GM12878 (cell line): ENCODE results near the gene BCL2L12. TPM values are rescaled to one million over a fixed set of nuclear protein-coding genes. Genes with fewer than 3 reads are reported as not detected.

ENCODE experiments used
- ATAC-seq: fragments of 200-7000 bp; cut with Tn5 transposase; 3 replicates; pipeline ENCODE4 v1.9.1; 2020; ENCODE audit warnings: mild to moderate bottlenecking, moderate library complexity
- BruUV-seq: library from RNA; stranded (reverse); fragments of 400-500 nt; replicated peaks from 2 replicates; lab custom pipeline; 2021; lab: Mats Ljungman, UMichigan
- CTCF ChIA-PET: fragments of 300-600 bp; sonication (Branson Sonifier 250); formaldehyde crosslinking; extraction: SDS; loops from one replicate; lab custom pipeline; 2021; ENCODE audit warnings: inconsistent platforms; lab: Yijun Ruan, JAX
- POLR2A ChIA-PET: fragments of 350-600 bp; formaldehyde crosslinking; extraction: SDS; loops from one replicate; lab custom pipeline; 2021; ENCODE audit warnings: inconsistent platforms; lab: Charles Lee
- RAD21 ChIA-PET: fragments of 300-600 bp; sonication (Branson Sonifier 250); formaldehyde crosslinking; loops from one replicate; lab custom pipeline; 2023; ENCODE audit warnings: antibody characterized with exemption; ENCODE audit not compliant: unreplicated experiment; lab: Charles Lee
- SMC1A ChIA-PET: fragments of 300-600 bp; sonication (Branson Sonifier 250); formaldehyde crosslinking; loops from one replicate; lab custom pipeline; 2023; ENCODE audit not compliant: unreplicated experiment, uncharacterized antibody; lab: Charles Lee
- DNase-seq: peaks from one replicate; pipeline ENCODE4 v3.0.0-alpha.2; 2011; ENCODE audit warnings: low read depth, low spot score
- FAIRE-seq: peaks from 3 replicates; lab custom pipeline; 2011; peaks lifted over from hg19 to GRCh38; lab: Jason Lieb, UNC
- H2AFZ ChIP-seq: 2 replicates; pipeline ENCODE4 v1.6.0; 2011; ENCODE audit warnings: low read depth, low read length, control low read depth; ENCODE audit not compliant: control insufficient read depth
- H3K27ac ChIP-seq: 2 replicates; pipeline ENCODE4 v1.5.1; 2011; ENCODE audit warnings: control low read depth; ENCODE audit not compliant: control insufficient read depth, insufficient read depth
- H3K27me3 ChIP-seq, 2 experiments: replicated peaks in 1 of 2; 2 replicates each; pipeline versions ENCODE4 v1.6.0 to v1.6.1; 2011; ENCODE audit warnings: low read length in 1 of 2; ENCODE audit not compliant: control insufficient read depth in 2 of 2, insufficient read depth in 2 of 2
- H3K36me3 ChIP-seq, 2 experiments: 2 replicates each; pipeline ENCODE4 v1.5.1; 2011; ENCODE audit warnings: low read length in 1 of 2; ENCODE audit not compliant: control insufficient read depth in 2 of 2, insufficient read depth in 2 of 2
- H3K4me1 ChIP-seq: 2 replicates; pipeline ENCODE4 v1.6.1; 2011; ENCODE audit warnings: mild to moderate bottlenecking, low read length, moderate library complexity, mixed read lengths; ENCODE audit not compliant: control insufficient read depth, insufficient read depth
- H3K4me2 ChIP-seq: 2 replicates; pipeline ENCODE4 v1.6.0; 2011; ENCODE audit warnings: control low read depth; ENCODE audit not compliant: control insufficient read depth, insufficient read depth
- H3K4me3 ChIP-seq: fragments of 200-600 bp; sonication (generic); 2 replicates; pipeline ENCODE4 v1.5.1; 2016
- H3K79me2 ChIP-seq: 2 replicates; pipeline ENCODE4 v1.6.0; 2011; ENCODE audit warnings: low read length; ENCODE audit not compliant: control insufficient read depth, insufficient read depth
- H3K9ac ChIP-seq: 2 replicates; pipeline ENCODE4 v1.8.0; 2011; ENCODE audit warnings: low read length, control low read depth, mixed read lengths; ENCODE audit not compliant: control insufficient read depth, insufficient read depth
- H3K9me3 ChIP-seq: replicated peaks from 3 replicates; pipeline ENCODE4 v1.5.1; 2011; ENCODE audit warnings: mild to moderate bottlenecking, low read length; ENCODE audit not compliant: control insufficient read depth, insufficient read depth
- H4K20me1 ChIP-seq: 2 replicates; pipeline ENCODE4 v1.6.0; 2011; ENCODE audit not compliant: control insufficient read depth, insufficient read depth
- BACH1 ChIP-seq: fragments of 450-650 bp; IDR thresholded peaks from 2 replicates; pipeline ENCODE4 v1.6.1; 2017; ENCODE audit warnings: mild to moderate bottlenecking, borderline replicate concordance
- BCL11A ChIP-seq: IDR thresholded peaks from 2 replicates; pipeline ENCODE4 v1.6.1; 2011; ENCODE audit warnings: low read depth, low read length
- GATAD2B ChIP-seq: fragments of 450-650 bp; conservative IDR thresholded peaks from 2 replicates; pipeline ENCODE4 v1.6.1; 2017; ENCODE audit warnings: low read depth, mild to moderate bottlenecking, moderate library complexity
- IKZF1 ChIP-seq: fragments of 450-650 bp; conservative IDR thresholded peaks from 2 replicates; pipeline ENCODE4 v1.6.1; 2017; ENCODE audit warnings: antibody characterized with exemption, mild to moderate bottlenecking
- POLR2AphosphoS2 ChIP-seq: IDR thresholded peaks from 2 replicates; pipeline ENCODE4 v1.6.1; 2011; ENCODE audit warnings: low read depth, mild to moderate bottlenecking, low read length, improper control_type of control experiment, moderate library complexity
- WGBS: methylation state at CpG from one replicate; pipeline ENCODE4 v1.1.6; 2016; ENCODE audit warnings: low lambda C conversion rate; ENCODE audit not compliant: insufficient replicate concordance, insufficient coverage; ENCODE audit errors: missing lambda C conversion rate; 5-methylcytosine and 5-hydroxymethylcytosine counted together
- in situ Hi-C: fragments of 300-500 bp; cut with MboI; formaldehyde crosslinking; loops from 9 replicates; pipeline ENCODE4 v1.14.3; 2018; ENCODE audit warnings: mixed read lengths
- intact Hi-C: fragments of 100-400 bp; cut with micrococcal nuclease; formaldehyde crosslinking; loops from one replicate; pipeline ENCODE4 v1.14.2; 2022; ENCODE audit not compliant: unreplicated experiment
- polyA plus RNA-seq, 11 experiments: library from polyadenylated mRNA; depleted of rRNA in 4 of 11; unstranded in 6 of 11; stranded (reverse) in 5 of 11; fragments of >200 nt; fragmentation: Nextera tagmentation in 4 of 11; fragmentation: Illumina TruSeq in 1 of 11; extraction: Ambion mirVana in 4 of 11; extraction: Trizol in 1 of 11; gene quantifications; 1 replicate in 1 of 11; 2 replicates in 10 of 11; pipeline versions ENCODE4 v1.2.1 to v1.2.3, GENCODE V29; 2011 to 2016; ENCODE audit warnings: inconsistent platforms in 2 of 11, missing spikeins in 2 of 11, low read depth in 1 of 11
- total RNA-seq, 4 experiments: library from RNA; depleted of rRNA in 3 of 4; stranded (reverse); fragments of >200 nt in 3 of 4; fragmentation: Illumina TruSeq in 1 of 4; extraction: Trizol in 1 of 4; gene quantifications; 2 replicates each; pipeline versions ENCODE4 v1.2.1 to v1.2.3, GENCODE V29; 2013 to 2021

The BCL2L12 gene
- total and polyA plus RNA-seq, 10 of the 15 experiments (the other 5 are each of a cell fraction or from before 2014, with no cell fraction given), result 1.8 to 143 (median 50.4) TPM

DNA sequence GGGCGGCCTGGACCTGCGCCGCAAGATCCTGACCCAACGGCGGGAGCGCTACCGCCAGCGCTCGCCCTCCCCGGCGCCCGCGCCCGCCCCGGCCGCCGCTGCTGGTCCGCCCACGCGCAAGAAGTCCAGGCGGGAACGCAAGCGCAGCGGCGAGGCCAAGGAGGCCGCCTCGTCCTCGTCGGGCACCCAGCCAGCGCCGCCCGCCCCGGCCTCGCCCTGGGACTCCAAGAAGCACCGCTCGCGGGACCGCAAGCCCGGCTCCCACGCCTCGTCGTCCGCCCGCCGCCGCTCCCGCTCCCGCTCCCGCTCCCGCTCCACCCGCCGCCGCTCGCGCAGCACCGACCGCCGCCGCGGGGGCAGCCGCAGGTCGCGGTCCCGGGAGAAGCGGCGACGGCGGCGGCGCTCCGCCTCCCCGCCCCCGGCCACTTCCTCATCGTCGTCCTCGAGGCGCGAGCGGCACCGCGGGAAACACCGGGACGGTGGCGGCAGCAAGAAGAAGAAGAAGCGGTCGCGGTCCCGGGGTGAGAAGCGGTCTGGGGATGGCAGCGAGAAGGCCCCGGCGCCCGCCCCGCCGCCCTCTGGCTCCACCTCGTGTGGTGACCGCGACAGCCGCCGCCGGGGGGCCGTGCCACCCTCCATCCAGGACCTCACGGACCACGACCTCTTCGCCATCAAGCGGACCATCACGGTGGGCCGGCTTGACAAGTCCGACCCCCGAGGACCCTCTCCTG, 13.7 kb upstream of the BCL2L12 start (continued):
- TF ChIP-seq IKZF1 (no peak), GATAD2B (no peak)

DNA sequence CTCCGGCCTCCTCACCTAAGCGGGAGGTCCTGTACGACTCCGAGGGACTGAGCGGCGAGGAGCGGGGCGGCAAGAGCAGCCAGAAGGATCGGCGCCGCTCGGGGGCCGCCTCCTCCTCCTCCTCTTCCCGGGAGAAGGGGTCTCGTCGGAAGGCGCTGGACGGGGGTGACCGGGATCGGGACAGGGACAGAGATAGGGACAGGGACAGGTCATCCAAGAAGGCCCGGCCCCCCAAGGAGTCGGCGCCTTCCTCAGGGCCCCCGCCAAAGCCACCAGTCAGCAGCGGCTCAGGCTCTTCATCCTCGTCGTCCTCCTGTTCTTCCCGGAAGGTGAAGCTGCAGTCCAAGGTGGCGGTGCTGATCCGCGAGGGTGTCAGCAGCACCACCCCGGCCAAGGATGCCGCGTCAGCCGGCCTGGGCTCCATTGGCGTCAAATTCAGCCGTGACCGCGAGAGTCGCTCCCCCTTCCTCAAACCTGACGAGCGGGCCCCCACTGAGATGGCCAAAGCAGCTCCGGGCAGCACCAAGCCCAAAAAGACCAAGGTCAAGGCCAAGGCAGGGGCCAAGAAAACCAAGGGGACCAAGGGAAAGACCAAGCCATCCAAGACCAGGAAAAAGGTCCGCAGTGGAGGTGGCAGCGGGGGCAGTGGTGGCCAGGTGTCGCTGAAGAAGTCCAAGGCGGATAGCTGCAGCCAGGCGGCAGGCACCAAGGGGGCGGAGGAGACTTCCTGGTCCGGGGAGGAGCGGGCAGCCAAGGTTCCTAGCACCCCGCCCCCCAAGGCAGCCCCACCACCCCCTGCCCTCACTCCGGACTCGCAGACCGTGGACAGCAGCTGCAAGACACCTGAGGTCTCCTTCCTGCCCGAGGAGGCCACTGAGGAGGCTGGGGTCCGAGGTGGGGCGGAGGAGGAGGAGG, 12.9 kb upstream of the BCL2L12 start:
- H2AFZ ChIP-seq, result no peak overlapping the region
- in situ Hi-C loops (no loop called here), intact Hi-C loops (no loop called here)
- ATAC-seq (no peak), DNase-seq (no peak), FAIRE-seq (no peak)
- H4K20me1 ChIP-seq, result no peaks in the 10 kb centered on the region
- ChIA-PET CTCF (no interaction called here), POLR2A (no interaction called here), SMC1A (no interaction called here), RAD21 (no interaction called here)
- H3K27ac ChIP-seq, result no peak overlapping the region
- BruUV-seq, result no TSS peak
- H3K4me1 ChIP-seq, result no peaks in the 10 kb centered on the region
- no peaks in the 10 kb centered on the region for H3K27me3 ChIP-seq
- no peak overlapping the region for H3K4me2 ChIP-seq
- H3K36me3 ChIP-seq, result peaks cover 0 to 24% of the 10 kb centered on the region in 2 experiments; a peak in 3 of 4 replicates
- H3K9me3 ChIP-seq, result no peaks in the 10 kb centered on the region
- H3K4me3 ChIP-seq, result no peak overlapping the region
- 99% methylated on average over 36 of the region's 58 CpGs for WGBS
- H3K9ac ChIP-seq, result no peak overlapping the region
- H3K79me2 ChIP-seq, result no peaks in the 10 kb centered on the region
- TF ChIP-seq POLR2AphosphoS2, result 0 out of 2 replicates have a peak, but pooled peaks have one; percentile 16
- TF ChIP-seq BACH1, result no peak
- TF ChIP-seq BCL11A, result no peak
